Astrocyte (in vitro differentiated cells and primary cell): ENCODE data around the gene ARFIP1.

Source experiments
- EZH2 ChIP-seq: IDR thresholded peaks from 2 replicates; pipeline ENCODE4 v1.6.1; 2012; ENCODE audit warnings: mild to moderate bottlenecking, low read length, inconsistent platforms; ENCODE audit not compliant: insufficient read depth
- TF ChIP-seq, protein P1 (sequence below): IDR thresholded peaks from 2 replicates; pipeline ENCODE4 v1.5.1; 2011; ENCODE audit warnings: low read depth, mild to moderate bottlenecking, inconsistent platforms, low read length, moderate library complexity; ENCODE audit not compliant: insufficient read depth

DNA sequence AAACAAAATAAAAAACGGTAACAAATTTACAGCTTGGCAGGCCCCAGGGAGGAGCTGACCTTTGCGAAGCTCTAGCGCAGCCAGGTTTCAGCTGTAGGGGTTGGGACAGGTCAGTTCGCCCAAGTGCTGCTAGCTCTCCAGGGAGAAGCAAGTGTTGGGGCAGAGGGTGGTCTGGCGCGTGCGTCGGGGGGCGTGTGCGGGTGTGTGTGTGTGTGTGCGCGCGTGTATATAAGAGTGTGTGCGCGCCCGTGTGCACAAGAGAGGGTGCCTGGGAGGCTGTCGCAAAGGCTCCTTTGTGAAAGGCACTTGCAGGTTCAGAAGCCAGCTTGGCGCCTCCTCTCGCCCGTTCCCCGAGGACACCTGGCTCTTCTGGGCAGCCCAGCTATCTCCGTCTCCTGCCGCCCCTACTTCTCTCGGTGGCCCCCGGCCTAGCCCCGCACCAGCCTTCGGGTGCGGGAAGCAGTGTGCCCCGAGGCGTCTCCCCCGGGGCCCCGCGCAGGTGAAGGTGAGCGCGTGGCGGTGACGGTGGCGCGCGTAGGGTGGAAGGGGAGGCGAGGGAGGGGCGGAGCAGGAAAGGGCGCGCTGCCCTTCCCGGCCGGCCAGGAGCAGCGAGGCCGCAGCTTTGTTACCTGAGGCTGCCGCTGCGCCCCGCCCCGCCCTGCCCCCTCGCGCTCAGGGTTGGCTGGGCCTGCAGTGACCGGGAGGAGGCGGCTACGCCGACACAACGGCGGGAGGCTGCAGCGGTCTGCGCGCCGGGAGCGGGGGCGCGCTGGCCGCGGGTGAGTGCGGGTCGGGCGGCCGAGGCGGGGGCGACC, 156.1 kb downstream of the ARFIP1 start, which contains the start of gene FHDC1:
- TF ChIP-seq, protein P1, sequence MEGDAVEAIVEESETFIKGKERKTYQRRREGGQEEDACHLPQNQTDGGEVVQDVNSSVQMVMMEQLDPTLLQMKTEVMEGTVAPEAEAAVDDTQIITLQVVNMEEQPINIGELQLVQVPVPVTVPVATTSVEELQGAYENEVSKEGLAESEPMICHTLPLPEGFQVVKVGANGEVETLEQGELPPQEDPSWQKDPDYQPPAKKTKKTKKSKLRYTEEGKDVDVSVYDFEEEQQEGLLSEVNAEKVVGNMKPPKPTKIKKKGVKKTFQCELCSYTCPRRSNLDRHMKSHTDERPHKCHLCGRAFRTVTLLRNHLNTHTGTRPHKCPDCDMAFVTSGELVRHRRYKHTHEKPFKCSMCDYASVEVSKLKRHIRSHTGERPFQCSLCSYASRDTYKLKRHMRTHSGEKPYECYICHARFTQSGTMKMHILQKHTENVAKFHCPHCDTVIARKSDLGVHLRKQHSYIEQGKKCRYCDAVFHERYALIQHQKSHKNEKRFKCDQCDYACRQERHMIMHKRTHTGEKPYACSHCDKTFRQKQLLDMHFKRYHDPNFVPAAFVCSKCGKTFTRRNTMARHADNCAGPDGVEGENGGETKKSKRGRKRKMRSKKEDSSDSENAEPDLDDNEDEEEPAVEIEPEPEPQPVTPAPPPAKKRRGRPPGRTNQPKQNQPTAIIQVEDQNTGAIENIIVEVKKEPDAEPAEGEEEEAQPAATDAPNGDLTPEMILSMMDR, result no peak
- TF ChIP-seq EZH2, result no peak
